Lower leg skin (tissue), 3 donors: ENCODE data around the gene LELP1.

Experiments used
- CTCF ChIP-seq, 3 donors: fragments of 450-650 bp; IDR thresholded peaks; one replicate each; pipeline ENCODE4 v1.5.1; 2016; ENCODE audit warnings: antibody characterized with exemption in 3 of 3, mild to moderate bottlenecking in 3 of 3, moderate library complexity in 2 of 3
- POLR2A ChIP-seq, 2 donors: fragments of 450-650 bp; IDR thresholded peaks; one replicate each; pipeline ENCODE4 v1.6.1; 2016 to 2017; ENCODE audit warnings: antibody characterized with exemption in 2 of 2, mild to moderate bottlenecking in 1 of 2, moderate library complexity in 1 of 2

- TF ChIP-seq CTCF (IDR thresholded peaks at IDR 0.05) (no peak), POLR2A (IDR thresholded peaks at IDR 0.05) (no peak)
Observed at GRCh38 chr1:153246018-153246417, 42.8 kb downstream of the LELP1 start.
